Tibial artery (tissue), 4 donors: ENCODE data around the gene GLS.
A peak's percentile ranks its signal among the peaks of the same experiment; 100 is the strongest.

Experiments
- DNase-seq, 2 donors: peaks; one replicate each; pipeline ENCODE4 v3.0.0-alpha.2; 2019
- H3K27ac ChIP-seq, 2 donors: fragments of 200-600 bp; sonication (generic) in 1 of 2; 1 replicate in 1 of 2; 2 replicates in 1 of 2; pipeline ENCODE4 v1.5.1; 2018 to 2019; ENCODE audit warnings: mild to moderate bottlenecking in 1 of 2
- H3K27me3 ChIP-seq, 2 donors: fragments of 200-600 bp; sonication (generic) in 1 of 2; one replicate each; pipeline versions ENCODE4 v1.5.1 to v1.6.0; 2016 to 2019
- H3K36me3 ChIP-seq, 3 donors: fragments of 200-600 bp; sonication (generic) in 2 of 3; one replicate each; pipeline ENCODE4 v1.5.1; 2016 to 2019; ENCODE audit warnings: mild to moderate bottlenecking in 2 of 3
- H3K4me1 ChIP-seq, 4 donors: fragments of 200-600 bp; sonication (generic) in 2 of 4; 1 replicate in 3 of 4; 2 replicates in 1 of 4; pipeline ENCODE4 v1.5.1; 2016 to 2019
- H3K4me3 ChIP-seq, 2 donors: fragments of 200-600 bp; sonication (generic) in 1 of 2; 1 replicate in 1 of 2; 2 replicates in 1 of 2; pipeline ENCODE4 v1.5.1; 2018 to 2019; ENCODE audit warnings: mild to moderate bottlenecking in 2 of 2
- H3K9me3 ChIP-seq, 3 donors: fragments of 200-600 bp; sonication (generic) in 1 of 3; one replicate each; pipeline ENCODE4 v1.5.1; 2016 to 2019
- intact Hi-C: fragments of 100-400 bp; cut with DNase I; formaldehyde crosslinking; loops from one replicate; pipeline ENCODE4 v1.15.0; 2023; ENCODE audit warnings: low total_unique reads
- TF ChIP-seq, protein P1 (sequence below), 2 experiments: fragments of 200-600 bp in 1 of 2; fragments of 450-650 bp in 1 of 2; IDR thresholded peaks; one replicate each; pipeline ENCODE4 v1.5.1; 2017 to 2019; ENCODE audit warnings: antibody characterized with exemption in 2 of 2, mild to moderate bottlenecking in 1 of 2, moderate library complexity in 1 of 2

The GLS gene

DNA sequence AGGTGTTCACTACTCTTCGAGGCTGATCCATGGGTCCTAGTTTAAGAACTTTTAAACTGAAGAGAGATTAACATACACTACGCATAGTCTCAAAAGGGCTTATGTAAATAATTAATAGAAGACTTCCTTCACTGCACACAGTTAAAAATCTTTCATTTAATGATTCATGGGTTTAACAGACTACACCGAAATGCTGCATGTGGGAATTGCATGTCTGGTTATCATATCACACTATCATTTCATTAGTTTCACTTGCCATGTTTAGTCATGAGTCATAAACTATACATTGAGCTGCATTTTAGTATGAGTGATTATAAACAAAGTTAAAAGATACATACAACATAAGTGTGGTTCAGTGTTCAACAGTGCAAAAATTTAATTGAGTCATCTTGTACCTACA lies 31.2 kb downstream of the GLS start:
- H3K4me3 ChIP-seq, result no peak overlapping the region
- H3K27ac ChIP-seq, result peak overlapping the region; percentile 30 to 53
- TF ChIP-seq, protein P1, sequence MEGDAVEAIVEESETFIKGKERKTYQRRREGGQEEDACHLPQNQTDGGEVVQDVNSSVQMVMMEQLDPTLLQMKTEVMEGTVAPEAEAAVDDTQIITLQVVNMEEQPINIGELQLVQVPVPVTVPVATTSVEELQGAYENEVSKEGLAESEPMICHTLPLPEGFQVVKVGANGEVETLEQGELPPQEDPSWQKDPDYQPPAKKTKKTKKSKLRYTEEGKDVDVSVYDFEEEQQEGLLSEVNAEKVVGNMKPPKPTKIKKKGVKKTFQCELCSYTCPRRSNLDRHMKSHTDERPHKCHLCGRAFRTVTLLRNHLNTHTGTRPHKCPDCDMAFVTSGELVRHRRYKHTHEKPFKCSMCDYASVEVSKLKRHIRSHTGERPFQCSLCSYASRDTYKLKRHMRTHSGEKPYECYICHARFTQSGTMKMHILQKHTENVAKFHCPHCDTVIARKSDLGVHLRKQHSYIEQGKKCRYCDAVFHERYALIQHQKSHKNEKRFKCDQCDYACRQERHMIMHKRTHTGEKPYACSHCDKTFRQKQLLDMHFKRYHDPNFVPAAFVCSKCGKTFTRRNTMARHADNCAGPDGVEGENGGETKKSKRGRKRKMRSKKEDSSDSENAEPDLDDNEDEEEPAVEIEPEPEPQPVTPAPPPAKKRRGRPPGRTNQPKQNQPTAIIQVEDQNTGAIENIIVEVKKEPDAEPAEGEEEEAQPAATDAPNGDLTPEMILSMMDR (IDR thresholded peaks at IDR 0.05), result no peak
- peaks cover 17 to 23% (median 22%) of the 10 kb centered on the region in 3 donors for H3K36me3 ChIP-seq
- H3K27me3 ChIP-seq, result no peaks in the 10 kb centered on the region
- intact Hi-C loops, result no loop called here
- H3K4me1 ChIP-seq, result peaks cover 0 to 58% (median 5%) of the 10 kb centered on the region in 4 donors
- DNase-seq, result no peak
- no peaks in the 10 kb centered on the region for H3K9me3 ChIP-seq

DNA sequence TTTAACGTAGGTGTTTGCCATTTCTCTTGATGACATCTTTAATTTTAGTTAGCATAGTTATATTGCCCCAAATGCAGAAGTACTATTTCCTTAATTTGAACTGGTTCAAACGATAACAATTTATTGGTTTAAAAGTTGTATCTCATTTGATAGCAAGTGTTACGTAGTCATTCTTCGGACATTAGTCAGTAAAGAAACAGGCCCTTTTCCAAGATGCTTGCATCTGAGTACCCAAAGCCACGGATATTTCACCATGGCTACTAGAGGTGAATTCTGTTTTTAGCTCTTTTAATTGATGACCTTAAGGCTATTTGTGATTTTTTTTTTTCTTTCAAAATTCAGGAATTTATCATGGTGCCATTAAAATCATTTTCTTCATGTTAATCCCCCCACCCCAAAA lies 32.1 kb downstream of the GLS start:
- no peak for DNase-seq
- intact Hi-C loops, result no loop called here

DNA sequence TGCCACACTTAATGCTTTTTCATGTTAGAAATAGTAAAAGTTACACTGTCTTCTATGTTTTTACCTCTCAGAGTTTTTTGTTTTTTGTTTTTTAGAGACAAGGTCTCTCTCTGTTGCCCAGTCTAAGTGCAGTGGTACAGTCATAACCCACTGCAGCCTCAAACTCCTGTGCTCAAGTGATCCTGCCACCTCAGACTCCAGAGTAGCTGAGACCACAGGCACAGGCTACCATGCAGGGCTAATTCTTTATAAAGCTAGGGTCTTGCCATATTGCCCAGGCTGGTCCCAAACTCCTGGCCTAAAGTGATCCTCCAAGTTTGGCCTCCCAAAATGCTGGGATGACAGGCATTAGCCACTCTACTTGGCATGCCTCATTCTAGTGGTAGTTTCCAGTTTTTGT lies 33.1 kb downstream of the GLS start:
- H3K27me3 ChIP-seq, result no peaks in the 10 kb centered on the region
- DNase-seq, result no peak
- H3K4me1 ChIP-seq, result peaks cover 0 to 64% (median 5%) of the 10 kb centered on the region in 4 donors
- TF ChIP-seq, protein P1 (IDR thresholded peaks at IDR 0.05), result no peak
- H3K4me3 ChIP-seq, result no peak overlapping the region
- H3K27ac ChIP-seq, result peak overlapping the region; percentile 44 to 53
- intact Hi-C loops, result no loop called here
- no peaks in the 10 kb centered on the region for H3K9me3 ChIP-seq
- H3K36me3 ChIP-seq, result peaks cover 14 to 28% (median 28%) of the 10 kb centered on the region in 3 donors

More for the DNA sequence above, 32.1 kb downstream of the GLS start:
- TF ChIP-seq, protein P1 (IDR thresholded peaks at IDR 0.05), result no peak
- Histone ChIP-seq H3K4me1 (peaks cover 0 to 58% (median 5%) of the 10 kb centered on the region in 4 donors), H3K9me3 (no peaks in the 10 kb centered on the region), H3K27ac (peak overlapping the region; percentile 44 to 53), H3K36me3 (peaks cover 18 to 26% (median 22%) of the 10 kb centered on the region in 3 donors), H3K4me3 (no peak overlapping the region), H3K27me3 (no peaks in the 10 kb centered on the region)

DNA sequence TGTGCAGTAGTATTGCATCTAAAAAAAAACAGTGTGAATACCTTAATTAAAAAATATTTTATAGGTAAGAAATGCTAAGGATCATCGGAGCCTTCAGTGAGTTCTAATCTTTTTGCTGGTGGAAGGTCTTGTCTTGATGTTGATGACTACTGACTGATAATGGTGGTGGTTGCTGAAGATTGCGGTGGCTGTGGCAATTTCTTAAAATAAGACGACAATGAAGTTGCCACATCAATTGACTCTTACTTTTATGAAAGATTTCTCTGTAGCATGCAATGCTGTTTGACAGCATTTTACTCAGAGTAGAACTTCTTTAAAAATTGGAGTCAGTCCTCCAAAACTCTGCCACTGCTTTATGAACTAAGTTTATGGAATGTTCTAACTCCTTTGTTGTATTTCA lies 36.2 kb downstream of the GLS start:
- Histone ChIP-seq H3K27ac (no peak overlapping the region), H3K9me3 (no peaks in the 10 kb centered on the region), H3K36me3 (peaks cover 25 to 48% (median 38%) of the 10 kb centered on the region in 3 donors), H3K4me1 (peaks cover 0 to 42% (median 0%) of the 10 kb centered on the region in 4 donors), H3K4me3 (no peak overlapping the region), H3K27me3 (no peaks in the 10 kb centered on the region)
- intact Hi-C loops, result no loop called here
- no peak for DNase-seq
- TF ChIP-seq, protein P1 (IDR thresholded peaks at IDR 0.05), result no peak

DNA sequence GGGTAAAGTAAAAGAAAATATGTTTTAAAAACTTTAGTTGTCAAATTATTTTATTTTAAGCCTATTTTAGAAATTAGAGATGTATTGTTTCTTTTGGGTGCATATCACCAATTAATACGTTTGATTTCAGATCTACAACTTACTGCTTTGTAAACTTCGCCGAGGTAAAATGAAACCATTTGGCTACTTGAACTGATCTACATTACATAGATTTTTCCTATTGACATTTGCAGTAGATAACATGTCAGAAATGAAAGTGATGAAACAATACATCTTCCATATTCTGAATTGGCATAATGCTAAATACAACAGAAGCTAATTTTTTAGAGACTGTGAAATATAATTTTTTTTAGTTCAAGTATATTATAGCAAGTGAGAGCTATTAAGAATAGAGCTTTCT lies 39.5 kb downstream of the GLS start:
- Histone ChIP-seq H3K27me3 (no peaks in the 10 kb centered on the region), H3K9me3 (no peaks in the 10 kb centered on the region), H3K36me3 (peaks cover 43 to 66% (median 55%) of the 10 kb centered on the region in 3 donors), H3K4me1 (peaks cover 0 to 40% (median 0%) of the 10 kb centered on the region in 4 donors), H3K4me3 (no peak overlapping the region), H3K27ac (no peak overlapping the region)
- intact Hi-C loops, result no loop called here
- DNase-seq, result no peak
- TF ChIP-seq, protein P1 (IDR thresholded peaks at IDR 0.05), result no peak

DNA sequence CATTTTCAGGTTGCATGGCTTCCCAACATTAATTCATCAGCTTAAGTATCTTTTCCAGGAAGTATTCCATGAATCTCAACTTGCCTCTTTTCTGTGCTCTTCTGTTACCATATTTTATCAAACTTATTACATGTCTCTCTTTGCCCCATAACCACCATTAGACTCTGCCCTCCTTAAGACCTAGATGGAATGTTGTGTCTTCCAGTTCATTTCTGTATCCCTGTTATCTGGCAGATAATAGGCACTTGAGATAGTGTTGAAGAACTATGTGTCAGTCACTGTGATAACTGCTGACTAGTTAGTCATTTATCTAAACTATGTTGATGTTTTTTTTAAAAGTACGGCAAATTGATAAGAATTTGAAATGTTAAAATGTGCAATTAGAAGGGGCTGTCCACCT lies 41.8 kb downstream of the GLS start:
- H3K36me3 ChIP-seq, result peaks cover 34 to 62% (median 55%) of the 10 kb centered on the region in 3 donors
- H3K27ac ChIP-seq, result peak overlapping the region in 1 of 2 donors; percentile 38
- H3K9me3 ChIP-seq, result no peaks in the 10 kb centered on the region
- no peak for DNase-seq
- no peaks in the 10 kb centered on the region for H3K27me3 ChIP-seq
- H3K4me3 ChIP-seq, result no peak overlapping the region
- intact Hi-C loops, result no loop called here
- TF ChIP-seq, protein P1 (IDR thresholded peaks at IDR 0.05), result no peak
- peaks cover 0 to 51% (median 0%) of the 10 kb centered on the region in 4 donors for H3K4me1 ChIP-seq
